COLO829 (cell line): Measurements from ENCODE around the gene TMEM151B.

Experiments
- DNase-seq: peaks from one replicate; pipeline ENCODE4 v3.0.0; 2012; ENCODE audit warnings: low spot score

Gene TMEM151B

GRCh38 chr6:44264154-44265006, 5.9 kb upstream of the TMEM151B start:
- no peak for DNase-seq

- peak; percentile 98 for DNase-seq
Measured at GRCh38 chr6:44265007-44265721, 5.1 kb upstream of the TMEM151B start, which contains the start of gene NFKBIE. Gene NFKBIE (minus strand): TSS chr6:44265551. CDS start chr6:44265346, 205 bp downstream.

GRCh38 chr6:44265722-44266233, 4.5 kb upstream of the TMEM151B start:
- no peak for DNase-seq

GRCh38 chr6:44266347-44266746, 3.9 kb upstream of the TMEM151B start:
- DNase-seq = no peak

- DNase-seq = no peak
Measured at GRCh38 chr6:44267252-44267651, 3.0 kb upstream of the TMEM151B start.

GRCh38 chr6:44268095-44268628, 2.1 kb upstream of the TMEM151B start:
- peak; percentile 69 for DNase-seq

GRCh38 chr6:44269178-44269920, 901 bp upstream of the TMEM151B start:
- no peak for DNase-seq

- no peak for DNase-seq
Measured at GRCh38 chr6:44270526-44271405, 516 bp downstream of the TMEM151B start.

- DNase-seq = no peak
Measured at GRCh38 chr6:44271406-44271723, 1.1 kb downstream of the TMEM151B start.

GRCh38 chr6:44271914-44272313, 1.7 kb downstream of the TMEM151B start:
- DNase-seq = no peak

GRCh38 chr6:44272529-44272928, 2.3 kb downstream of the TMEM151B start:
- no peak for DNase-seq

- no peak for DNase-seq
Measured at GRCh38 chr6:44272999-44273566, 2.8 kb downstream of the TMEM151B start.

GRCh38 chr6:44273617-44274016, 3.4 kb downstream of the TMEM151B start:
- DNase-seq = no peak

- no peak for DNase-seq
Measured at GRCh38 chr6:44275271-44275748, 5.1 kb downstream of the TMEM151B start.

GRCh38 chr6:44275749-44276648, 5.7 kb downstream of the TMEM151B start:
- no peak for DNase-seq

GRCh38 chr6:44276667-44277640, 6.7 kb downstream of the TMEM151B start:
- no peak for DNase-seq

GRCh38 chr6:44277763-44278162, 7.5 kb downstream of the TMEM151B start:
- no peak for DNase-seq

GRCh38 chr6:44278315-44278714, 8.1 kb downstream of the TMEM151B start:
- no peak for DNase-seq
